ENCODE results near the gene CD4.
"Not testable (repeated sequence)": the region's sequence is repeated elsewhere in the genome, so short reads cannot be mapped to it uniquely, and the experiment has no call there.

CD4 gene

DNA sequence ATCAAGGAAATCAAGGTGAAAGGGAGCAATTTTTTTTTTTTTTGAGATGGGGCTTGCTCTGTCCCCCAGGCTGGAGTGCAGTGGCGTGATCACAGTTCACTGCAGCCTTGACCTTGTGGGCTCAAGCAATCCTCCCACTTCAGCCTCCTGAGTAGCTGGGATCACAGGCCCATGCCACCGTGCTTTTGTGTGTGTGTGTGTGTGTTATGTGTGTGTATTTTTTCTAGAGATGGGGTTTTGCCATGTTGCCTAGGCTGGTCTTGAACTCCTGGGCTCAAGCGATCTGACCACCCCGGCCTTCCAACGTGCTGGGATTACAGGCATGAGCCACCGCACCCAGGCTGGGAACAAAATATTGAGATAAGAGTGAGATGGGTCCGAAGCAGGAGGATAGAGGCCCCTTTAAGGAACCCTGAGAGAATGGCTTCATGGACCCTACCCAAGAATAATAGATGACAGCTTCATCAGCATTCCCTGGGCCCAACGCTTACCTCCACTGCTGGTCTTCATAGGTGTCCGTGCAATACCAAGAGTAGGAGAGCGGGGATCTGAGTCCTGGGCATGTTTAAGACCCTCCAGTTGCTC is 60.7 kb downstream of the CD4 start:
- no peak for DNase-seq

DNA sequence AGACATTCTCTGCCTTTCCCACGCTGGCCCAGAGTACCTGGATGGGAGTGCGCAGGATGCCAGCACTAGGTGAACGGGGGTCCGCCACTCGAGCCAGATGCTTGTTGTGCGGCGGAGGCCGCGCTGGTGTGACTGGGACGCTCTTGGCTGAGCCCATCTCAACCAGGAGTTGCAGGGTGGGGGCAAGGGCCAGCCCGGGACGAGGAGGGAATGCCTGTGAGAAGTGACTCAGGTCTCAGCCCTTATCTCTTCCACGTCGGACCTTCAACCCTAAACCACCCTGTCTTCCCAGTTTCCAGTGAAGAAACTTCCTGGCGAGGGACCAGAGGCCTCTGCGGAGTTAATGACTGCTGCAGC is 61.4 kb downstream of the CD4 start:
- no peak for DNase-seq

DNA sequence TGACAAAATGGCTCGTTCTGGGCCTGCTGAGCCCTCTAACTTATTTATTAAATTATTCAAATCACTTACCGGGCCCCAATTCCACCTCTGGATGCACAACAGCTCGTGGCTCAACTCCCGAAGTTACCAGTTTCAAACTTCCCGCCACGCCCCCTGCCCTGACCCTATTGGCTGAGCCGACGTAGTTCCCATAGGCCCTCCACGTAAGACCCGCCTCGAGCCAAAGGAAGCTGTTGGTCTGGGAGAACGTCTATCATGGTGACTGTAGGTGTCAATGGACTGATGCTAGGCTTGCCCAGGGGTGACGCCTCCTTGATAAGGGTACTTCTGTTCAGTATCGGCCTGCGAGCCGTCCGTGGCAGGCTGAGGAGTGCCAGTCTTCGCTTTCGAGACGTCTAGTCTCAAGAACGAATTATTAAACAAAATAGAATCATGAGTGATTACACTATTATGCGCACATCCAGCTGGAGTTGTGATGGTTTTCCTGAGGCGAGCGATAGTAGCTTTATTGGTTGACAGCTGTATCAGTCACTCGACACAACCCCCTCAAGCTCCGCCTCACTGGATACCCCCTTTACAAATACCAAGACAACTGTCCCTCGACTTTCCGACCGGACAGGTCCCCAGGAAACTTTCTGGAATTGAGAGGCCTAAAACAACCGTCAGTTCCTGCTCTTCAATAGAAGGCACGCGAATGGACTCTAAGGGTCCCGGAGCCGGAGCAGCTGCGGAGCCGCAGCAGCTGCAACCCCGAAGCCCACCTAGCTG is 62.0 kb downstream of the CD4 start, which contains the start of gene CDCA3:
Gene CDCA3, minus strand, starts transcription at position 134 of the 768 bp plus-strand sequence. CDS start 334 bp downstream, outside the sequence.
- peak; percentile 87 for DNase-seq

DNA sequence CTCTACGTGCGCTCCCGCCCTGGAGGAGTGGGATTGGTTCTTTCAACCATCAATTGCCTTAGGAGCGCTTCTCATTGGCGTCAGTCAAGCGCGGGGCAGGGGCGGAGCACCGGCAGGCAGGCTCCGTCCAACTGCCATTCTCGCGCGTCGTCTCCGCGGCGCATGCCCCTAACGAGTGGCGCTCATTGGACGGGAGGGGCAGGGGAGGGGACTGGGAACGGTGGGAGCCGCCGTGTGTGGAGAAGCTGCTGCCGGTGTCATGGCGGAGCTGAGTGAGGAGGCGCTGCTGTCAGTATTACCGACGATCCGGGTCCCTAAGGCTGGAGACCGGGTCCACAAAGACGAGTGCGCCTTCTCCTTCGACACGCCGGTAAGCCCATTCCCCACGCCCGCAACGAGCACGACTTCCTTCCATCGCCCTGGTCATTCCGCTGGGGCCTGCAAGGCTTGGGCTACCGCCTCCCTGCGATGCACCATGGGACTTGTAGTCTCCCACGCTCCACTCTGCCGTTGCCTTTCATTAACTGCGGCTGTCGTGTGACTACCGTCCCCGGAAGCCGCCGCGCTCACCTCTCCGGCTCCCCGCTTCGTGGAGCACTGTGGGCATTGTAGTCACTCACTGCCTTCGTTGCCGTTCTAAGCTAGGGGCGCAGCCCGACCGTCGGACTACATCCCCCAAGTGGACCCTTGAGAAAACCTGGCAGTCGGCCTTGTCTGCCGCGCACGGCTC is 62.8 kb downstream of the CD4 start, which contains the start of gene USP5:
Gene USP5, plus strand, starts transcription at position 230 of the 730 bp plus-strand sequence. Its CDS starts 30 bp downstream, at position 260.
- peak; percentile 96 for DNase-seq

DNA sequence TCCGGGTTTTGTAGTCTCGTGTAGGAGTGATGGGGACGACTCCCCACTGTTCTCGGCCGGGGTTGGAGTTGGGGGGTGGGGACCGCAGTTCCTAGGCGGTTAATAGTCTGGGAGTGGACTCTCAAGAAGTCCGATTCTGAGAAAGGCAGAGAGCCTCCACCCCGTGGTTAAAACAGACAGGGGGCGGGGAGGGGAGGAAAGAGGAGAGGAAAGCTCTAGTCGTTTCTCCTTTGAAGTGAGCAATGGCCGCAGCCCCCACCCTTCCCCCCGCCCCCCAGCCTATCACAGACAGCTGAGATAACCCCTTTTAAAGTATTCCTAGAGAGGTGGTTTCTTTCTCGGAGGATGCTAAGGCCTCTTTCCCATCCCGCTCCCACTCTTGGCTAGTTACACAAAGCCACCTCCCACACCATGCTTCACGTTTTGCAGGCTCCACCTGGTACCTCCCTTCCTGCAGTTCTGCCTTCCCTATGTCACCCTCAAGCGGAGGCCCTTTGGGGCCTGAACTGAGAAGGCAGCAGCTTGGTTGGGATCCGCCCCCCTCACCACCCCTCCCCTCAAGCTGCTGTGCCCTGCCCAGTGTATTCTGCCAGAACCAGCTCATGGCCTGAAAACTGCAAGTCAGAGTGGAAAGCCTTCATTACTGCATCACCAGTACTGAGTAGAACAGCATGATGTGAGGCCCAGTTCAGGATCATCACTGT is 63.5 kb downstream of the CD4 start:
- peak; percentile 44 for DNase-seq

DNA sequence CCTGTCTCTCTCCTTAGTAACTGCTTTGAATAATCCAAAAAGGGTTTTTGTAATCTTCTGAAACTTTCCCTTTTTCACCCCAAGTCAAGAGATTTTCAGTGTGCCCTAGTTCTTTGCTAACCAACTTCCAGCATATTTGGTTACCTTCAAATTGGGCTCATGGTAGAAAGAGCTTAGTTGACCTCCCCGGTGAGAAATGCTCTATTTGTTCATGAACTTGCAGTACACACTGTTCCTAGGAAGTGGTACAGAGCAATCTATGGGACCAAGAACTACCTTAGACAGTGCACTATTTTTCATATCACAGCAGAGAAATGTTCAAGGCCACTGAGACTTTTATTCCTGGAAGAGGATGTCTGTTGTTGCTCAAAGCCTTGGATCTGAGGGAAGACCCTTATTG is 64.3 kb downstream of the CD4 start:
- no peak for DNase-seq

DNA sequence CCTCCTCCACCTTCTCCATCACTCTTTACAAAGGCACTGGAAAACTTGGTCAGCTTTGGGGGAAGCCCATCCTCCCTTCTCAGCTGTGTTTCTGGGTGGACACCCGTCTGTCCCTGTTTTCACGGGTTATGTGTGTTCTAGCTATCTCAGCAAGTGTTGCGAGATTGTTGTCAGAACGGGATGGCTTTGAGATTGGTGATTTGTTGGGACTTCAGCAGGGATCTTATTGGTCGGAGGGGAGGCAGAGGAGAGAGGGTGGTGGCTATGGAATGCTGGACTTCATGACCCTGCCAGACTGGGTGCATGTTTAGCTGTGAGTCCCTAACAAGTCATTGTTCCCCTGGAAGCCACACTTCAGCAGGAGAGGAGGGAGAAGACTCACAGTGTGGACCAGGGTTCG is 64.7 kb downstream of the CD4 start:
- DNase-seq: no peak

DNA sequence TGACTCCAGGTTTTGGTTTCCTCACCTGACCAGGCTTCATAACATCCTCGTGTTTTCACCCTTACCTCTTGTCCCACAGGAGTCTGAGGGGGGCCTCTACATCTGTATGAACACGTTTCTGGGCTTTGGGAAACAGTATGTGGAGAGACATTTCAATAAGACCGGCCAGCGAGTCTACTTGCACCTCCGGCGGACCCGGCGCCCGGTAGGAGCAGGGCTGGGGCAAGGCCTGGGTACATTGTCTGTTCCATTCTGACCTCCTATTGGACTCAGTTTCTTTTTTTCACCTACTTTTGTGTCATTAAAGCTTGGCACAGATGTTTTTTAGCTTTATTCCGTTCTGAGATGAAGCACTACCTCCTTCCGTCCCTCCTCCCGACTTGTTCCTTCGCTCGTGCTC is 66.0 kb downstream of the CD4 start:
- DNase-seq: no peak

DNA sequence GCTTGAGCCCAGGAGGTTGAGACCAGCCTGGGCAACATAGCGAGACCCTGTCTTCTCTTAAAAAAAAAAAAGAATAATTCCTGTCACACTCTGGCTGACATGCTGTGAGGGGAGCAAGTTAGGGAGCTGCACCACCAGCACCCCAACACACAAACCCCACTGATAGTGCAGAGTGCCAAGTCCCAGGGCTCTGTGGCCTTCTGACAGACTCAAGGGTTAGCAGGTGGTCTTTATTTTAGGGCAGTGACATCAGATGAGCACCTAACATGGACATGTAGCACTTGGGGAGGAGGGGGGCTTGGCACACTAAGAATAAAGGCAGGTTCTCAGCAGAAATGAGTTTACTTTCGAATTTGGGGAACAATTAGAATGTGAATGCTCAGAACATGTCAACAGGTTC is 69.5 kb downstream of the CD4 start:
- no peak for DNase-seq

DNA sequence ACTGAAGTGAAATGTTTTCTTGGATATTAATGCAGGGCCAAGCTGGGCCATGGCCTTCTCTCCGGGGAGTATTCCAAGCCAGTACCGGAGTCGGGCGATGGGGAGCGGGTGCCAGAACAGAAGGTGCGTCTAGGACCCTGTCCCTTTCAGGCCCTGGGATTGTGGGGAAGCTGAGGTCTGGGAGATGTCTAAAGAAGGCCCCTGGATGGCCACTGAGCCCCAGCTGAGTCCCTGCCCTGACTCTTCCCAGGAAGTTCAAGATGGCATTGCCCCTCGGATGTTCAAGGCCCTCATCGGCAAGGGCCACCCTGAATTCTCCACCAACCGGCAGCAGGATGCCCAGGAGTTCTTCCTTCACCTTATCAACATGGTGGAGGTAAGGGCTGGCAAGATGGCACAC is 70.8 kb downstream of the CD4 start:
- no peak for DNase-seq

DNA sequence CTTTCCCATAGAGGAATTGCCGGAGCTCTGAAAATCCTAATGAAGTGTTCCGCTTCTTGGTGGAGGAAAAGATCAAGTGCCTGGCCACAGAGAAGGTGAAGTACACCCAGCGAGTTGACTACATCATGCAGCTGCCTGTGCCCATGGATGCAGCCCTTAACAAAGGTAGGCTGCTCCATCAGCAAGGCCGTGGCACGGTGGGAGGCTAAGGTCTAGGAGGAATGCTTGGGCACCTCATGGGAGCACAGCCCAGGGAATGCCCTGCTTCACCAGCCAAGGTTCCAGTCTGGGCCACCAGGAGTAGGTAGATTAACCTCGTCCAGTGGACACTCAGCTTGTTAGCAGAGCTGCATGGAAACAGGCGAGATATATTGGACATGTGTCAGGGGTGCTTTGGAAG is 71.6 kb downstream of the CD4 start:
- no peak for DNase-seq

DNA sequence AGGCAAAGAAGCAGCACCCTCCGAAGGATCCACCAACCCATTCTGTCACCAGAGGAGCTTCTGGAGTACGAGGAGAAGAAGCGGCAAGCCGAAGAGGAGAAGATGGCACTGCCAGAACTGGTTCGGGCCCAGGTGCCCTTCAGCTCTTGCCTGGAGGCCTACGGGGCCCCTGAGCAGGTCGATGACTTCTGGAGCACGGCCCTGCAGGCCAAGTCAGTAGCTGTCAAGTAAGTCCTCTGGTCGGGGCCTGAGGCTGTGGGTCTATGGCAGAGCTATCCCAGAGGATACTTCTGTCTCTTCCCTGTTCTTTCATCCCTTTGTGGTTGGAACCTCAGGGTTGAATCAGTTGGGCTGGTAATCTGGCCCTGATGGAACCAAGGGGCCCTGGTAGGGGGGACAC is 72.1 kb downstream of the CD4 start:
- DNase-seq: no peak

DNA sequence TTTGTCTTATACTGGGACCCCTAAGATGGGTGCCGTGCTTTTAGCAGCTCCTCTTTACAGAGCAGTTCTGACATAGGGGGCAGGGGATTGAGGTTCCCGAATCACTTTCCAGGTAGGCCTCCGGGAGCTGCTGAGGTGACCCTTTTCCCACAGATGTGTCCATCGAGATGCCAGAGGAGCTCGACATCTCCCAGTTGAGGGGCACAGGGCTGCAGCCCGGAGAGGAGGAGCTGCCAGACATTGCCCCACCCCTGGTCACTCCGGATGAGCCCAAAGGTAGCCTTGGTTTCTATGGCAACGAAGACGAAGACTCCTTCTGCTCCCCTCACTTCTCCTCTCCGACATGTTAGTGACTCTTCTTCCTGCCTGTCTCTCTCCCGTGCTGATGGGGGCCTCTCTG is 73.7 kb downstream of the CD4 start:
- DNase-seq: no peak

DNA sequence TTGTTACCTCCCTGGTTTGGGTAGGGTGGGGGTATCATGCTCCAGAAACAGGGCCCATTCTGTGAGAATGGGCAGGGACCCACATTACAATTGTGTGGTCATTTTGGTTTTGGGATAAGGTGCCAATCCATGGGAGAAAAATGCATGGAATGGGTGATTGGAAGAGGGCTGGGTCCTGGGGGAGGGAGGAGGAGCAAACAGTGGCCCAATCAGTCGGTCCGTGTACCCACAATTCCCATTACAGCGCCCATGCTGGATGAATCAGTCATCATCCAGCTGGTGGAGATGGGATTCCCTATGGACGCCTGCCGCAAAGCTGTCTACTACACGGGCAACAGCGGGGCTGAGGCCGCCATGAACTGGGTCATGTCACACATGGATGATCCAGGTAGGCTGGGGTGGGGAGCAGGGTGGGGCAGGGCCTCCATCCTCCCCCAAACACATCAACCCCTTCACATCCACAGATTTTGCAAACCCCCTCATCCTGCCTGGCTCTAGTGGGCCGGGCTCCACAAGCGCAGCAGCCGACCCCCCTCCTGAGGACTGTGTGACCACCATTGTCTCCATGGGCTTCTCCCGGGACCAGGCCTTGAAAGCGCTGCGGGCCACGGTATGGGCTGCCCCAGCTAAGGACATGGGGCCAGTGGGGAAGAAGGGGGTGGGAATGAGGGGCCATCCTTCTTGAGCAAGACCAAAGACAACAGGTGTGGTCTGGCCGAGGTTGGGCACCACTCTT is 74.4 kb downstream of the CD4 start:
- no peak for DNase-seq

DNA sequence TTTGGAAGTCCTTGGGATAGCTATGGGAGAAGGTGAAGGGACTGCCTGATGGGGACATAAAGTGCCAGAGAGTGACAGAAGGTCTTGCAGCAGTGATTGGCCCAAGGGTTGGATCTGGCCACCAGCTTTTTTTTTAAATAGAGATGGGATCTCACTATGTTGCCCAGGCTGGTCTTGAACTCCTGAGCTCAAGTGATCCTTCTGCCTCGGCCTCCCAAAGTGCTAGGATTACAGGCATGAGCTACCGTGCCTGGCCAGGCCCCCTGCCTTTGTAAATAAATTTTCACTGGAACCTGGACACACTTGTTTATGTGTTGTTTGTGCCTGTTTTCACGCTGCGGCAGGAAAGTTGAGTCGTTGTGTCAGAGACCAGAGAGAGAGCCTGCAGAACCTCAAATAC is 76.0 kb downstream of the CD4 start:
- DNase-seq: not testable (repeated sequence)

DNA sequence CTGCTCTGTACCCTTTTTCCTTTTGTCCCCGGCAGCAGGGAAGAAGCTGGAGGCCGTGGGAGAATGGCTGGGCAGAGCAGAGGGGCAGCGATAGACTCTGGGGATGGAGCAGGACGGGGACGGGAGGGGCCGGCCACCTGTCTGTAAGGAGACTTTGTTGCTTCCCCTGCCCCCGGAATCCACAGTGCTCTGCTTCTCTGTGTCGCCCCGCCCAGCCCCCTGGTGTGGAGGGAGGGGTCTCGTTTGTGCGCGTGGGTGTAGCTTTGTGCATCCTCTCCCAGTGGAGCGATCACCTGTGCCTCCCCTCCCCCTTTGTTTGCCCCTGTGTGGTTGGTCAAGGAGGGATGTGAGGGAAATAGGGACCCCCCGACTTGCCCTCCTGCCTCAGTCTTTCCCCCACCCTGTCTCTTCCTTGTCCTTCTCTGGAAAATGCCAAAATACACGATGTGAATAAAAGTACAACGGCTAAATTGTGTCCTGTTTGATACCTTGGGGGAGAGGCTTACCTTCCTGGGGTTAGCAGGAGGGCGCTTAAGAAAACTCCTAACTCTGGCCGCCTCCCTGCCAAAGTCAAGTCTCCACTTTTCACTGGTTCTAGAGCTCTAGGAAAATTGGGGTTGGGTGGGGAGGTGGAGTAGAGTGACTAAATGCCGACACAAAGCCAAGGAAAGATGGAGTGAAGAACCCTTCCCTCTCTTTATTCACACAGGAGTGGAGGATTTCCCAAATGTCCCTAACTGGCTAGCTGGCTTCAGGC is 77.0 kb downstream of the CD4 start:
- DNase-seq: no peak

DNA sequence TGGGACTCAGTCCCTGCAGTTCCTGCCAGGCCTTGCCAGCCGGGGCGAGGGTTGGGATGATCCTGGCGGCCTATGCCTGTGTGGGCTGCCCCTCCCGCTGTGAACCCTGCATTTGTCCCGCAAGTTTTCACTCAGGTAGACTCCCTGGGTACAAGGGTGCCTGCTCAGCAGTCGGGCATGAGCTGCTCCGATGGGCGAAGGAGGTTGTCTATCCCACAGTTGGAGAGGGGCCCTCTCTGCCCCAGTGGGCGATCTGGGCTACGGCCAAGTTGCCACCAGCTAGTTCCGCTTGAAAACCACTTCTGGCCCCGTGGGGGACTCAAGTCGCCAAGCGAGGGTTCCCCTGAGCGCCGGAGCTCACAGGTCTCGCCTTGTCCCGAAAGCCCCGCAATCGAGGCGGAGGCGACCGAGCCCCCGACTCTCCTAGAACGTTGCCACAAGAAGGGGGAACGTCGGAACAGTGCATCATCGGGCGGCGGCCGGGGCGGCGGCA is 77.6 kb downstream of the CD4 start:
- no peak for DNase-seq

DNA sequence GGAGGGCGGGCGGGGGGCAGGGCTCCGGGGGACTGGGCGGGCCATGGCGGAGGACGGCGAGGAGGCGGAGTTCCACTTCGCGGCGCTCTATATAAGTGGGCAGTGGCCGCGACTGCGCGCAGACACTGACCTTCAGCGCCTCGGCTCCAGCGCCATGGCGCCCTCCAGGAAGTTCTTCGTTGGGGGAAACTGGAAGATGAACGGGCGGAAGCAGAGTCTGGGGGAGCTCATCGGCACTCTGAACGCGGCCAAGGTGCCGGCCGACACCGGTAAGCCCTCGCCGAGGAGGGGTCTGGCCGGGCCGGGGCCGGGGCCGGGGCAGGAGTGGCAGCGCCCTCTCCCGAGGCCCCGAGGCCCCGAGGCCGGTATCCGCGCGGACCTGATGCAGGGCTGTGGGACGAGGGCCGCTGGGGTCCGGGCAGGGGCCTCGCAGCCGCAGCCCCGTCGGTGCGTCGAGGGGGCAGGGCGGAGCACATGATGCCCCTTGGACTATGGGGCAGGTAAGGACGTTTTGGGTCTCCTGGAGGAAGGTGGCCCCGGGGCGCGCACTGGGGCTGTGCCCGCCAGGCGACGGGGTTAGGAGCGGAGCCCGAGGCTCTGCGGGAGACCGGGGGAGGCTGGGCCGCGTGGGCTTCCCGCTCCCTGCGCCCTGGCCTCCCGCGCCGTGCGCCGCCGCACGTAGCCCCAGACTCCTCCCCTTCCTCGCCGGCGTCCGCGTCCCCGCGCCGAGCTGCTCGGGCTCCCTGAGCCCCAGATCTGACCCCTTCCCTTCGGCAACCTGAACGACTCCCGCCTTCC is 78.3 kb downstream of the CD4 start, which contains the start of gene TPI1:
Gene TPI1, plus strand, starts transcription at position 119 of the 798 bp plus-strand sequence. Its CDS starts 36 bp downstream, at position 155.
- peak; percentile 79 for DNase-seq

DNA sequence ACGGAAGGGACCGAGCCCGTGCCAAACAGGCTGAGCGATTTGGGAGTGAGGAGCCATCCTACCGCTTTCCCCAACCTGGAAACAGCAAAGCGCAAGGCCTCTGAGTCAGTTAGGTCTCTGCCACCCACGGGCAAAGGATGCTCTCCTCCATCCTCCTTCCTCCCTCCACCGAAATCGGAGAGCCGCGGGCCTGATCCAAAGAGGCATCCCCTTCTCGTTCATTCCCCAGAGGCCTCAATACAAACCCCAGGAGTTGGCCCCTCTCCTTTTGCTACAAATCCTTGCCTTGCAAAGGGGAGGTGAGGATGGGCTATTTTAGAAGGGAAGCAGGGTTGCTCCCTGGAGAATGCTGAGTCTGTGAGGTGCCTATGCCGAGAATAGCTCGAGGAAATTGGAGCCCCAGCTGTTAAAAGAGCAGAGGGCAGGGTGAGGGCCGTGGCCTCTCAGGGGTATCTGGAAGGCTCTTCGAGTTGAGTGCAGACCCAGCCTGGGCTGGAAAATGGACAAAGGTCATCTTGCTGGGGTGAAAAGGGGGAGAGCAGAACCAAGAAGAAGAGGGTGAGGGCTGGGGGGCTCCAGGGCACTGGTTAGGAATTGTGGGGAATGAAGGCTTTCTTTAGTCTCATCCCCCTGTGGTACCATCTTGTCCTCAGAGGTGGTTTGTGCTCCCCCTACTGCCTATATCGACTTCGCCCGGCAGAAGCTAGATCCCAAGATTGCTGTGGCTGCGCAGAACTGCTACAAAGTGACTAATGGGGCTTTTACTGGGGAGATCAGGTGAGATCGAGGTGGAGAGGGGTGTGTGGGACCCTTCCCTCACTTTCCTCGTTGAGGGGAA is 79.1 kb downstream of the CD4 start:
- DNase-seq: no peak

Data from activated CD8-positive, alpha-beta memory T cell treated with anti-CD3 and anti-CD28 coated beads, Interleukin-2, amount 50 U/mL, for 4 hours (primary cell).